ENCODE data around the gene NHEJ1. TPM values are rescaled to one million over a fixed set of nuclear protein-coding genes. Genes with fewer than 3 reads are reported as not detected.

Gene NHEJ1
- total and polyA plus RNA-seq, 2 of the 13 experiments (the other 11 are each of a cell fraction or from before 2014, with no cell fraction given): 30.0 to 30.7 TPM

DNA sequence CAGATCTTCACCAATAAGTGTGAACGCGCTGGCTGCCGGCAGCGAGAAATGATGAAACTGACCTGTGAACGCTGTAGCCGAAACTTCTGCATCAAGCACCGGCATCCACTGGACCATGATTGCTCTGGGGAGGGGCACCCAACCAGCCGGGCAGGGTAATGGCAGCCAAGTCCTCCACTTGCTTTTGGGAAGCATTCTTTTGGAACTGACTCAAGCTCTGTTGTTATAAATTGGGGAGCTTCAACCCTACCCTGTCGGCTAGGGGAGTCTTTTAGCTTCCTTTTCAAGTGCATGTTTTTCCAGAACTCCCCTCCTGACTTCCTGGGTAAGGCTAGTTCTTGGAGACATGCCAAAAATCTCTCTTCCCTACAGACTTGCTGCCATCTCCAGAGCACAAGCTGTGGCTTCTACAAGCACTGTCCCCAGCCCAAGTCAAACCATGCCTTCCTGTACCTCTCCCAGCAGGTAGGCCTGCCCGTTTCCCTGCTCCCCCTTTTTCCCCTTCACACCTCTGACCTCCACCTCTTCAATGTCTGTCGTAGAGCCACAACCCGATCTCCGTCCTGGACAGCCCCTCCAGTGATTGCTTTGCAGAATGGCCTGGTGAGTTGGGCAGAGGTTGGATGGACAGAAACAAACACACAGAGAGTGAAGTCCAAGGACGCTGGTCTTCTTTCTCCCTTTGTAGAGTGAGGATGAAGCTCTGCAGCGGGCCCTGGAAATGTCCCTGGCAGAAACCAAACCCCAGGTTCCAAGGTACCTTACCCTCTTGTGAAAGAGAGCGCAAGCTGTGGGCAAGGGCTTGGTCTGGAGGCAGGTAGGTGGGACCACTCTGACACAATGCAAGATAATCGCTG, 47.5 kb upstream of the NHEJ1 start (continued):
- TF ChIP-seq ZNF224 (CRISPR knock-in tag; IDR thresholded peaks at IDR 0.05): no peak
- no peak for TF ChIP-seq RARG (CRISPR knock-in tag; IDR thresholded peaks at IDR 0.05; ENCODE audit: low read depth)
- TF ChIP-seq, protein P1, sequence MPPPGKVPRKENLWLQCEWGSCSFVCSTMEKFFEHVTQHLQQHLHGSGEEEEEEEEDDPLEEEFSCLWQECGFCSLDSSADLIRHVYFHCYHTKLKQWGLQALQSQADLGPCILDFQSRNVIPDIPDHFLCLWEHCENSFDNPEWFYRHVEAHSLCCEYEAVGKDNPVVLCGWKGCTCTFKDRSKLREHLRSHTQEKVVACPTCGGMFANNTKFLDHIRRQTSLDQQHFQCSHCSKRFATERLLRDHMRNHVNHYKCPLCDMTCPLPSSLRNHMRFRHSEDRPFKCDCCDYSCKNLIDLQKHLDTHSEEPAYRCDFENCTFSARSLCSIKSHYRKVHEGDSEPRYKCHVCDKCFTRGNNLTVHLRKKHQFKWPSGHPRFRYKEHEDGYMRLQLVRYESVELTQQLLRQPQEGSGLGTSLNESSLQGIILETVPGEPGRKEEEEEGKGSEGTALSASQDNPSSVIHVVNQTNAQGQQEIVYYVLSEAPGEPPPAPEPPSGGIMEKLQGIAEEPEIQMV (CRISPR knock-in tag; IDR thresholded peaks at IDR 0.05; ENCODE audit: low read depth): no peak
- TF ChIP-seq HCFC1 (IDR thresholded peaks at IDR 0.05; ENCODE audit: low read depth, low read length): no peak
- TF ChIP-seq ZNF3 (CRISPR knock-in tag; IDR thresholded peaks at IDR 0.05): no peak
- no peak for TF ChIP-seq ATM (IDR thresholded peaks at IDR 0.05; ENCODE audit: borderline replicate concordance)
- TF ChIP-seq, protein P2, sequence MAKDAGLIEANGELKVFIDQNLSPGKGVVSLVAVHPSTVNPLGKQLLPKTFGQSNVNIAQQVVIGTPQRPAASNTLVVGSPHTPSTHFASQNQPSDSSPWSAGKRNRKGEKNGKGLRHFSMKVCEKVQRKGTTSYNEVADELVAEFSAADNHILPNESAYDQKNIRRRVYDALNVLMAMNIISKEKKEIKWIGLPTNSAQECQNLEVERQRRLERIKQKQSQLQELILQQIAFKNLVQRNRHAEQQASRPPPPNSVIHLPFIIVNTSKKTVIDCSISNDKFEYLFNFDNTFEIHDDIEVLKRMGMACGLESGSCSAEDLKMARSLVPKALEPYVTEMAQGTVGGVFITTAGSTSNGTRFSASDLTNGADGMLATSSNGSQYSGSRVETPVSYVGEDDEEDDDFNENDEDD (CRISPR knock-in tag; IDR thresholded peaks at IDR 0.05; ENCODE audit: borderline replicate concordance): peak; percentile 54; the same call in 1 of the 2 replicates
- no peak for TF ChIP-seq ZNF781 (CRISPR knock-in tag; IDR thresholded peaks at IDR 0.05; ENCODE audit: borderline replicate concordance, not compliant biosample characterization)
- TF ChIP-seq NR2F1 (CRISPR knock-in tag; IDR thresholded peaks at IDR 0.05): peak; percentile 53 to 72; a peak in 3 of 4 replicates
- TF ChIP-seq ZNF382 (CRISPR knock-in tag; IDR thresholded peaks at IDR 0.05; ENCODE audit: borderline replicate concordance): no peak
- TF ChIP-seq ZNF101 (CRISPR knock-in tag; IDR thresholded peaks at IDR 0.05; ENCODE audit: borderline replicate concordance, low read depth): no peak
- TF ChIP-seq MTA1 (CRISPR knock-in tag; IDR thresholded peaks at IDR 0.05; ENCODE audit: borderline replicate concordance): peak; percentile 82
- no peak for TF ChIP-seq EED (CRISPR knock-in tag; IDR thresholded peaks at IDR 0.05)
- TF ChIP-seq, protein P3, sequence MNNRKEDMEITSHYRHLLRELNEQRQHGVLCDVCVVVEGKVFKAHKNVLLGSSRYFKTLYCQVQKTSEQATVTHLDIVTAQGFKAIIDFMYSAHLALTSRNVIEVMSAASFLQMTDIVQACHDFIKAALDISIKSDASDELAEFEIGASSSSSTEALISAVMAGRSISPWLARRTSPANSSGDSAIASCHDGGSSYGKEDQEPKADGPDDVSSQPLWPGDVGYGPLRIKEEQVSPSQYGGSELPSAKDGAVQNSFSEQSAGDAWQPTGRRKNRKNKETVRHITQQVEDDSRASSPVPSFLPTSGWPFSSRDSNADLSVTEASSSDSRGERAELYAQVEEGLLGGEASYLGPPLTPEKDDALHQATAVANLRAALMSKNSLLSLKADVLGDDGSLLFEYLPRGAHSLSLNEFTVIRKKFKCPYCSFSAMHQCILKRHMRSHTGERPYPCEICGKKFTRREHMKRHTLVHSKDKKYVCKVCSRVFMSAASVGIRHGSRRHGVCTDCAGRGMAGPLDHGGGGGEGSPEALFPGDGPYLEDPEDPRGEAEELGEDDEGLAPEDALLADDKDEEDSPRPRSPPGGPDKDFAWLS (CRISPR knock-in tag; IDR thresholded peaks at IDR 0.05; ENCODE audit: borderline replicate concordance): no peak; the same call in 1 of the 2 replicates
- TF ChIP-seq, protein P4, sequence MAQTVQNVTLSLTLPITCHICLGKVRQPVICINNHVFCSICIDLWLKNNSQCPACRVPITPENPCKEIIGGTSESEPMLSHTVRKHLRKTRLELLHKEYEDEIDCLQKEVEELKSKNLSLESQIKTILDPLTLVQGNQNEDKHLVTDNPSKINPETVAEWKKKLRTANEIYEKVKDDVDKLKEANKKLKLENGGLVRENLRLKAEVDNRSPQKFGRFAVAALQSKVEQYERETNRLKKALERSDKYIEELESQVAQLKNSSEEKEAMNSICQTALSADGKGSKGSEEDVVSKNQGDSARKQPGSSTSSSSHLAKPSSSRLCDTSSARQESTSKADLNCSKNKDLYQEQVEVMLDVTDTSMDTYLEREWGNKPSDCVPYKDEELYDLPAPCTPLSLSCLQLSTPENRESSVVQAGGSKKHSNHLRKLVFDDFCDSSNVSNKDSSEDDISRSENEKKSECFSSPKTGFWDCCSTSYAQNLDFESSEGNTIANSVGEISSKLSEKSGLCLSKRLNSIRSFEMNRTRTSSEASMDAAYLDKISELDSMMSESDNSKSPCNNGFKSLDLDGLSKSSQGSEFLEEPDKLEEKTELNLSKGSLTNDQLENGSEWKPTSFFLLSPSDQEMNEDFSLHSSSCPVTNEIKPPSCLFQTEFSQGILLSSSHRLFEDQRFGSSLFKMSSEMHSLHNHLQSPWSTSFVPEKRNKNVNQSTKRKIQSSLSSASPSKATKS (CRISPR knock-in tag; IDR thresholded peaks at IDR 0.05): no peak
- TF ChIP-seq, protein P5, sequence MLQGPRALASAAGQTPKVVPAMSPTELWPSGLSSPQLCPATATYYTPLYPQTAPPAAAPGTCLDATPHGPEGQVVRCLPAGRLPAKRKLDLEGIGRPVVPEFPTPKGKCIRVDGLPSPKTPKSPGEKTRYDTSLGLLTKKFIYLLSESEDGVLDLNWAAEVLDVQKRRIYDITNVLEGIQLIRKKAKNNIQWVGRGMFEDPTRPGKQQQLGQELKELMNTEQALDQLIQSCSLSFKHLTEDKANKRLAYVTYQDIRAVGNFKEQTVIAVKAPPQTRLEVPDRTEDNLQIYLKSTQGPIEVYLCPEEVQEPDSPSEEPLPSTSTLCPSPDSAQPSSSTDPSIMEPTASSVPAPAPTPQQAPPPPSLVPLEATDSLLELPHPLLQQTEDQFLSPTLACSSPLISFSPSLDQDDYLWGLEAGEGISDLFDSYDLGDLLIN (CRISPR knock-in tag; IDR thresholded peaks at IDR 0.05; ENCODE audit: borderline replicate concordance): no peak
- no peak for TF ChIP-seq ZNF235 (CRISPR knock-in tag; IDR thresholded peaks at IDR 0.05; ENCODE audit: borderline replicate concordance)
- no peak for TF ChIP-seq KDM5A (IDR thresholded peaks at IDR 0.05; ENCODE audit: borderline replicate concordance, low read length)
- TF ChIP-seq ZNF484 (CRISPR knock-in tag; IDR thresholded peaks at IDR 0.05; ENCODE audit: borderline replicate concordance, low read depth): no peak
- peak; percentile 94 for TF ChIP-seq HDAC1 (CRISPR knock-in tag; IDR thresholded peaks at IDR 0.05)

Data from HepG2 (cell line).